ENCODE results near the gene SHISA2.

GRCh38 chr13:26011996-26012821 lies 39.6 kb downstream of the SHISA2 start:
- TF ChIP-seq CTCF (IDR thresholded peaks at IDR 0.05) (no peak), POLR2A (IDR thresholded peaks at IDR 0.05) (no peak)
